HepG2 (cell line): ENCODE results near the gene TRAK1. TPM values are rescaled to one million over a fixed set of nuclear protein-coding genes. Genes with fewer than 3 reads are reported as not detected.

Experiments
- BRCA1 ChIP-seq: sonication (generic); formaldehyde crosslinking; IDR thresholded peaks from 2 replicates; pipeline ENCODE4 v1.4.0; 2020; ENCODE audit warnings: missing genetic modification reagents
- EP300 ChIP-seq, 3 experiments: sonication (generic) in 1 of 3; formaldehyde crosslinking in 1 of 3; IDR thresholded peaks; 2 replicates each; pipeline versions ENCODE4 v1.5.1 to v1.6.1; 2011 to 2020; ENCODE audit warnings: low read depth in 2 of 3, low read length in 2 of 3, borderline replicate concordance in 1 of 3, improper control_type of control experiment in 1 of 3, mild to moderate bottlenecking in 1 of 3, missing genetic modification reagents in 1 of 3, moderate library complexity in 1 of 3
- GPN1 ChIP-seq: sonication (generic); formaldehyde crosslinking; IDR thresholded peaks from 2 replicates; pipeline ENCODE4 v1.5.1; 2020; ENCODE audit warnings: missing genetic modification reagents, borderline replicate concordance
- HINFP ChIP-seq: sonication (generic); formaldehyde crosslinking; IDR thresholded peaks from 2 replicates; pipeline ENCODE4 v1.4.0; 2020; ENCODE audit warnings: low read depth, mild to moderate bottlenecking, missing genetic modification reagents
- HNF4G ChIP-seq, 2 experiments: sonication (generic) in 1 of 2; formaldehyde crosslinking in 1 of 2; IDR thresholded peaks; 2 replicates each; pipeline versions ENCODE4 v1.4.0 to v1.6.1; 2011 to 2020; ENCODE audit warnings: borderline replicate concordance in 2 of 2, low read depth in 2 of 2, mild to moderate bottlenecking in 2 of 2, low read length in 1 of 2, missing genetic modification reagents in 1 of 2, moderate library complexity in 1 of 2
- MATR3 ChIP-seq: sonication (generic); formaldehyde crosslinking; IDR thresholded peaks from 2 replicates; pipeline ENCODE4 v1.4.0; 2020; ENCODE audit warnings: missing genetic modification reagents
- MNT ChIP-seq: fragments of 450-650 bp; IDR thresholded peaks from 2 replicates; pipeline ENCODE4 v1.6.1; 2016
- NCOA1 ChIP-seq: sonication (generic); formaldehyde crosslinking; IDR thresholded peaks from 2 replicates; pipeline ENCODE4 v1.9.0; 2021; ENCODE audit warnings: missing genetic modification reagents
- NR1H2 ChIP-seq: sonication (generic); formaldehyde crosslinking; IDR thresholded peaks from 2 replicates; pipeline ENCODE4 v1.8.1; 2022; ENCODE audit warnings: low read depth, missing genetic modification reagents, borderline replicate concordance
- PAXIP1 ChIP-seq: sonication (generic); formaldehyde crosslinking; conservative IDR thresholded peaks from 2 replicates; pipeline ENCODE4 v1.4.0; 2020; ENCODE audit warnings: mild to moderate bottlenecking, missing genetic modification reagents, moderate library complexity
- SMARCE1 ChIP-seq: fragments of 450-650 bp; IDR thresholded peaks from 2 replicates; pipeline ENCODE4 v1.6.1; 2017; ENCODE audit warnings: borderline replicate concordance
- ZFYVE20 ChIP-seq: sonication (generic); formaldehyde crosslinking; IDR thresholded peaks from 2 replicates; pipeline ENCODE4 v1.8.0; 2023; ENCODE audit warnings: low read depth, mild to moderate bottlenecking, moderate library complexity, missing genetic modification reagents, borderline replicate concordance
- ZNF10 ChIP-seq: sonication (generic); formaldehyde crosslinking; IDR thresholded peaks from 2 replicates; pipeline ENCODE4 v1.4.0; 2020; ENCODE audit warnings: mild to moderate bottlenecking, low read depth, missing genetic modification reagents, borderline replicate concordance
- ZNF224 ChIP-seq: sonication (generic); formaldehyde crosslinking; IDR thresholded peaks from 2 replicates; pipeline ENCODE4 v1.5.0; 2020; ENCODE audit warnings: mild to moderate bottlenecking, missing genetic modification reagents
- ZNF296 ChIP-seq: sonication (generic); formaldehyde crosslinking; conservative IDR thresholded peaks from 2 replicates; pipeline ENCODE4 v1.5.0; 2020; ENCODE audit warnings: mild to moderate bottlenecking, missing genetic modification reagents
- ZNF710 ChIP-seq: sonication (generic); formaldehyde crosslinking; IDR thresholded peaks from 2 replicates; pipeline ENCODE4 v1.5.0; 2020; ENCODE audit warnings: mild to moderate bottlenecking, missing genetic modification reagents, borderline replicate concordance
- polyA plus RNA-seq, 8 experiments: library from polyadenylated mRNA; depleted of rRNA in 3 of 8; stranded (reverse) in 7 of 8; unstranded in 1 of 8; fragments of >200 nt; fragmentation: Illumina TruSeq in 4 of 8; extraction: Trizol in 4 of 8; gene quantifications; 2 replicates each; pipeline versions ENCODE4 v1.2.1 to v1.2.3, GENCODE V29; 2011 to 2016; ENCODE audit warnings: low read depth in 4 of 8, missing spikeins in 1 of 8, mixed read lengths in 1 of 8; ENCODE audit not compliant: insufficient read depth in 1 of 8
- total RNA-seq, 5 experiments: library from RNA; depleted of rRNA; stranded (reverse); fragments of >200 nt; fragmentation: Illumina TruSeq; extraction: Trizol; gene quantifications; 2 replicates each; pipeline ENCODE4 v1.2.3, GENCODE V29; 2016; ENCODE audit warnings: low read depth in 1 of 5

The TRAK1 gene
- total and polyA plus RNA-seq, 2 of the 13 experiments (the other 11 are each of a cell fraction or from before 2014, with no cell fraction given): 20.5 to 46.6 TPM

GRCh38 chr3:42159706-42160472, 68.7 kb downstream of the TRAK1 start (continued):
- no peak for TF ChIP-seq HINFP (CRISPR knock-in tag)
- no peak for TF ChIP-seq SMARCE1
- no peak for TF ChIP-seq ZNF10
- peak; percentile 37; the same call in 1 of the 2 replicates for TF ChIP-seq PAXIP1 (CRISPR knock-in tag)
- no peak for TF ChIP-seq MATR3 (CRISPR knock-in tag)
- no peak for TF ChIP-seq HNF4G (IDR thresholded peaks at IDR 0.05; ENCODE audit: borderline replicate concordance, low read depth, low read length)
- TF ChIP-seq HNF4G (CRISPR knock-in tag; IDR thresholded peaks at IDR 0.05; ENCODE audit: borderline replicate concordance, low read depth): no peak
- no peak for TF ChIP-seq NCOA1 (CRISPR knock-in tag)
- no peak for TF ChIP-seq NR1H2 (CRISPR knock-in tag)
- no peak for TF ChIP-seq GPN1 (CRISPR knock-in tag)
- no peak for TF ChIP-seq ZNF296 (CRISPR knock-in tag)
- peak; percentile 33; the same call in 1 of the 2 replicates for TF ChIP-seq ZNF710 (CRISPR knock-in tag)
- no peak for TF ChIP-seq MNT
- TF ChIP-seq ZFYVE20 (CRISPR knock-in tag): no peak
- no peak for TF ChIP-seq EP300 (IDR thresholded peaks at IDR 0.05; ENCODE audit: low read depth in 2 of 2, low read length in 2 of 2)
- TF ChIP-seq EP300 (CRISPR knock-in tag; IDR thresholded peaks at IDR 0.05; ENCODE audit: borderline replicate concordance): no peak
- no peak for TF ChIP-seq BRCA1 (CRISPR knock-in tag)
- TF ChIP-seq ZNF224 (CRISPR knock-in tag): no peak
